ENCODE results near the gene PSMB5. TPM values are rescaled to one million over a fixed set of nuclear protein-coding genes. Genes with fewer than 3 reads are reported as not detected.

Gene PSMB5
- total and polyA plus RNA-seq, 2 of the 13 experiments (the other 11 are each of a cell fraction or from before 2014, with no cell fraction given): 705 to 871 TPM

GRCh38 chr14:23054000-23054811, 19.5 kb upstream of the PSMB5 start (continued):
- TF ChIP-seq PCBP2 (optimal IDR thresholded peaks at IDR 0.05; ENCODE audit: low read depth, low read length, poor library complexity, severe bottlenecking) (no peak), ZNF574 (CRISPR knock-in tag; IDR thresholded peaks at IDR 0.05) (peak; percentile 32; the same call in 1 of the 2 replicates), ZFP41 (CRISPR knock-in tag; IDR thresholded peaks at IDR 0.05; ENCODE audit: borderline replicate concordance) (no peak), ZNF839 (CRISPR knock-in tag; IDR thresholded peaks at IDR 0.05; ENCODE audit: borderline replicate concordance) (no peak), GLMP (CRISPR knock-in tag; IDR thresholded peaks at IDR 0.05; ENCODE audit: borderline replicate concordance) (no peak), ZNF691 (CRISPR knock-in tag; IDR thresholded peaks at IDR 0.05; ENCODE audit: borderline replicate concordance, low read depth) (no peak), E2F5 (CRISPR knock-in tag; conservative IDR thresholded peaks at IDR 0.05) (no peak), ZNF607 (CRISPR knock-in tag; IDR thresholded peaks at IDR 0.05; ENCODE audit: borderline replicate concordance) (no peak), MAZ (IDR thresholded peaks at IDR 0.05; ENCODE audit: borderline replicate concordance, low read depth, low read length) (no peak), MAZ (CRISPR knock-in tag; IDR thresholded peaks at IDR 0.05; ENCODE audit: low read depth) (peak; percentile 43; the same call in 1 of the 2 replicates), AGO1 (IDR thresholded peaks at IDR 0.05; ENCODE audit: low read depth, low read length, poor library complexity, severe bottlenecking) (no peak), ZBTB1 (CRISPR knock-in tag; IDR thresholded peaks at IDR 0.05; ENCODE audit: borderline replicate concordance) (no peak), FOXK1 (CRISPR knock-in tag; IDR thresholded peaks at IDR 0.05; ENCODE audit: borderline replicate concordance, low read depth) (no peak; the same call in 1 of the 2 replicates), ZBTB10 (CRISPR knock-in tag; IDR thresholded peaks at IDR 0.05; ENCODE audit: borderline replicate concordance) (no peak), ETS1 (CRISPR knock-in tag; IDR thresholded peaks at IDR 0.05) (no peak), HCFC1 (IDR thresholded peaks at IDR 0.05; ENCODE audit: low read depth, low read length) (no peak), ZMYM4 (CRISPR knock-in tag; IDR thresholded peaks at IDR 0.05) (no peak; the same call in 1 of the 2 replicates)
